HepG2 (cell line): Measurements from ENCODE around the gene DENND2A.
"Not testable (repeated sequence)": the region's sequence is repeated elsewhere in the genome, so short reads cannot be mapped to it uniquely, and the experiment has no call there.

Source experiments
- BRCA1 ChIP-seq: sonication (generic); formaldehyde crosslinking; IDR thresholded peaks from 2 replicates; pipeline ENCODE4 v1.4.0; 2020; ENCODE audit warnings: missing genetic modification reagents
- CEBPZ ChIP-seq: IDR thresholded peaks from 2 replicates; pipeline ENCODE4 v1.6.1; 2012; ENCODE audit warnings: low read length, improper control_type of control experiment
- EHMT2 ChIP-seq: fragments of 200-600 bp; sonication (generic); IDR thresholded peaks from 2 replicates; pipeline ENCODE4 v1.7.0; 2017; ENCODE audit warnings: antibody characterized with exemption, low read depth, low read length, borderline replicate concordance
- MEIS2 ChIP-seq: sonication (generic); formaldehyde crosslinking; IDR thresholded peaks from 2 replicates; pipeline ENCODE4 v1.9.0; 2021; ENCODE audit warnings: mild to moderate bottlenecking, missing genetic modification reagents
- ZNF224 ChIP-seq: sonication (generic); formaldehyde crosslinking; IDR thresholded peaks from 2 replicates; pipeline ENCODE4 v1.5.0; 2020; ENCODE audit warnings: mild to moderate bottlenecking, missing genetic modification reagents
- TF ChIP-seq, protein P1 (sequence below): sonication (generic); formaldehyde crosslinking; IDR thresholded peaks from 2 replicates; pipeline ENCODE4 v1.5.0; 2020; ENCODE audit warnings: mild to moderate bottlenecking, missing genetic modification reagents, moderate library complexity
- TF ChIP-seq, protein P2 (sequence below): sonication (generic); formaldehyde crosslinking; IDR thresholded peaks from 2 replicates; pipeline ENCODE4 v1.4.0; 2020; ENCODE audit warnings: missing genetic modification reagents
- TF ChIP-seq, protein P3 (sequence below): IDR thresholded peaks from 2 replicates; pipeline ENCODE4 v1.6.1; 2016; ENCODE audit warnings: low read depth
- TF ChIP-seq, protein P4 (sequence below): sonication (generic); formaldehyde crosslinking; IDR thresholded peaks from 2 replicates; pipeline ENCODE4 v1.4.0; 2020; ENCODE audit warnings: missing genetic modification reagents
- TF ChIP-seq, protein P5 (sequence below): IDR thresholded peaks from 2 replicates; pipeline ENCODE4 v1.6.1; 2016; ENCODE audit warnings: missing compliant biosample characterization, missing genetic modification reagents, borderline replicate concordance
- TF ChIP-seq, protein P6 (sequence below): sonication (generic); formaldehyde crosslinking; IDR thresholded peaks from 2 replicates; pipeline ENCODE4 v1.5.0; 2020; ENCODE audit warnings: missing genetic modification reagents

DNA sequence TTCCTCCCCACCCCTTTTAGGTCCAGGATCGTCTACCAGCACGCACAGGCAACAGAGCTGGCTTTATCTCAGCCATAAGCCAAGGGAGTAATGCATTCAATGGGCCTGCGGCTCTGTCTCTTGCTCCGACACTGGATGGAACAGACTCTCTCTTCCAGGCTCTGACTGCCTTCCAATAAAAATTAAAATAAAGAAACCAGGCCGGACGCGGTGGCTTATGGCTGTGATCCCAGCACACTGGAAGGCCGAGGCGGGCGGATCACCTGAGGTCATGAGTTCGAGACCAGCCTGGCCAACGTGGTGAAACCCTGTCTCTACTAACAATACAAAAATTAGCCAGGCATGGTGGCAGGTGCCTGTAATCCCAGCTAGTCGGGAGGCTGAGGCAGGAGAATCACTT, 4.1 kb upstream of the DENND2A start:
- TF ChIP-seq, protein P1, sequence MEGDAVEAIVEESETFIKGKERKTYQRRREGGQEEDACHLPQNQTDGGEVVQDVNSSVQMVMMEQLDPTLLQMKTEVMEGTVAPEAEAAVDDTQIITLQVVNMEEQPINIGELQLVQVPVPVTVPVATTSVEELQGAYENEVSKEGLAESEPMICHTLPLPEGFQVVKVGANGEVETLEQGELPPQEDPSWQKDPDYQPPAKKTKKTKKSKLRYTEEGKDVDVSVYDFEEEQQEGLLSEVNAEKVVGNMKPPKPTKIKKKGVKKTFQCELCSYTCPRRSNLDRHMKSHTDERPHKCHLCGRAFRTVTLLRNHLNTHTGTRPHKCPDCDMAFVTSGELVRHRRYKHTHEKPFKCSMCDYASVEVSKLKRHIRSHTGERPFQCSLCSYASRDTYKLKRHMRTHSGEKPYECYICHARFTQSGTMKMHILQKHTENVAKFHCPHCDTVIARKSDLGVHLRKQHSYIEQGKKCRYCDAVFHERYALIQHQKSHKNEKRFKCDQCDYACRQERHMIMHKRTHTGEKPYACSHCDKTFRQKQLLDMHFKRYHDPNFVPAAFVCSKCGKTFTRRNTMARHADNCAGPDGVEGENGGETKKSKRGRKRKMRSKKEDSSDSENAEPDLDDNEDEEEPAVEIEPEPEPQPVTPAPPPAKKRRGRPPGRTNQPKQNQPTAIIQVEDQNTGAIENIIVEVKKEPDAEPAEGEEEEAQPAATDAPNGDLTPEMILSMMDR (CRISPR knock-in tag) = not testable (repeated sequence)
- TF ChIP-seq MEIS2 (CRISPR knock-in tag); ZNF224 (CRISPR knock-in tag); CEBPZ; EHMT2; BRCA1: not testable (repeated sequence)
- TF ChIP-seq, protein P2, sequence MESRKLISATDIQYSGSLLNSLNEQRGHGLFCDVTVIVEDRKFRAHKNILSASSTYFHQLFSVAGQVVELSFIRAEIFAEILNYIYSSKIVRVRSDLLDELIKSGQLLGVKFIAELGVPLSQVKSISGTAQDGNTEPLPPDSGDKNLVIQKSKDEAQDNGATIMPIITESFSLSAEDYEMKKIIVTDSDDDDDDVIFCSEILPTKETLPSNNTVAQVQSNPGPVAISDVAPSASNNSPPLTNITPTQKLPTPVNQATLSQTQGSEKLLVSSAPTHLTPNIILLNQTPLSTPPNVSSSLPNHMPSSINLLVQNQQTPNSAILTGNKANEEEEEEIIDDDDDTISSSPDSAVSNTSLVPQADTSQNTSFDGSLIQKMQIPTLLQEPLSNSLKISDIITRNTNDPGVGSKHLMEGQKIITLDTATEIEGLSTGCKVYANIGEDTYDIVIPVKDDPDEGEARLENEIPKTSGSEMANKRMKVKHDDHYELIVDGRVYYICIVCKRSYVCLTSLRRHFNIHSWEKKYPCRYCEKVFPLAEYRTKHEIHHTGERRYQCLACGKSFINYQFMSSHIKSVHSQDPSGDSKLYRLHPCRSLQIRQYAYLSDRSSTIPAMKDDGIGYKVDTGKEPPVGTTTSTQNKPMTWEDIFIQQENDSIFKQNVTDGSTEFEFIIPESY (CRISPR knock-in tag) = not testable (repeated sequence)
- TF ChIP-seq, protein P3, sequence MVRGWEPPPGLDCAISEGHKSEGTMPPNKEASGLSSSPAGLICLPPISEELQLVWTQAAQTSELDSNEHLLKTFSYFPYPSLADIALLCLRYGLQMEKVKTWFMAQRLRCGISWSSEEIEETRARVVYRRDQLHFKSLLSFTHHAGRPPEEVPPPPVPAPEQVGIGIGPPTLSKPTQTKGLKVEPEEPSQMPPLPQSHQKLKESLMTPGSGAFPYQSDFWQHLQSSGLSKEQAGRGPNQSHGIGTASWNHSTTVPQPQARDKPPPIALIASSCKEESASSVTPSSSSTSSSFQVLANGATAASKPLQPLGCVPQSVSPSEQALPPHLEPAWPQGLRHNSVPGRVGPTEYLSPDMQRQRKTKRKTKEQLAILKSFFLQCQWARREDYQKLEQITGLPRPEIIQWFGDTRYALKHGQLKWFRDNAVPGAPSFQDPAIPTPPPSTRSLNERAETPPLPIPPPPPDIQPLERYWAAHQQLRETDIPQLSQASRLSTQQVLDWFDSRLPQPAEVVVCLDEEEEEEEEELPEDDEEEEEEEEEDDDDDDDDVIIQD (CRISPR knock-in tag) = not testable (repeated sequence)
- TF ChIP-seq, protein P4, sequence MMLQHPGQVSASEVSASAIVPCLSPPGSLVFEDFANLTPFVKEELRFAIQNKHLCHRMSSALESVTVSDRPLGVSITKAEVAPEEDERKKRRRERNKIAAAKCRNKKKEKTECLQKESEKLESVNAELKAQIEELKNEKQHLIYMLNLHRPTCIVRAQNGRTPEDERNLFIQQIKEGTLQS (CRISPR knock-in tag) = not testable (repeated sequence)
- TF ChIP-seq, protein P5, sequence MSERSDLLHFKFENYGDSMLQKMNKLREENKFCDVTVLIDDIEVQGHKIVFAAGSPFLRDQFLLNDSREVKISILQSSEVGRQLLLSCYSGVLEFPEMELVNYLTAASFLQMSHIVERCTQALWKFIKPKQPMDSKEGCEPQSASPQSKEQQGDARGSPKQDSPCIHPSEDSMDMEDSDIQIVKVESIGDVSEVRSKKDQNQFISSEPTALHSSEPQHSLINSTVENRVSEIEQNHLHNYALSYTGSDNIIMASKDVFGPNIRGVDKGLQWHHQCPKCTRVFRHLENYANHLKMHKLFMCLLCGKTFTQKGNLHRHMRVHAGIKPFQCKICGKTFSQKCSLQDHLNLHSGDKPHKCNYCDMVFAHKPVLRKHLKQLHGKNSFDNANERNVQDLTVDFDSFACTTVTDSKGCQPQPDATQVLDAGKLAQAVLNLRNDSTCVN = not testable (repeated sequence)
- TF ChIP-seq, protein P6, sequence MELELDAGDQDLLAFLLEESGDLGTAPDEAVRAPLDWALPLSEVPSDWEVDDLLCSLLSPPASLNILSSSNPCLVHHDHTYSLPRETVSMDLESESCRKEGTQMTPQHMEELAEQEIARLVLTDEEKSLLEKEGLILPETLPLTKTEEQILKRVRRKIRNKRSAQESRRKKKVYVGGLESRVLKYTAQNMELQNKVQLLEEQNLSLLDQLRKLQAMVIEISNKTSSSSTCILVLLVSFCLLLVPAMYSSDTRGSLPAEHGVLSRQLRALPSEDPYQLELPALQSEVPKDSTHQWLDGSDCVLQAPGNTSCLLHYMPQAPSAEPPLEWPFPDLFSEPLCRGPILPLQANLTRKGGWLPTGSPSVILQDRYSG (CRISPR knock-in tag) = not testable (repeated sequence)
